GM23338 (cell line): Measurements from ENCODE around the gene RBM38.

Source experiments
- CREB1 ChIP-seq: fragments of 250-450 bp; sonication (Bioruptor Pico); IDR thresholded peaks from 2 replicates; pipeline ENCODE4 v1.5.0; 2020; ENCODE audit warnings: low read depth, mild to moderate bottlenecking, moderate library complexity
- CTCF ChIP-seq, 2 experiments: fragments of 200-600 bp in 1 of 2; sonication (generic) in 1 of 2; conservative IDR thresholded peaks; 2 replicates each; pipeline versions ENCODE4 v1.5.1 to v1.6.1; 2016 to 2017; ENCODE audit warnings: antibody characterized with exemption in 2 of 2, low read depth in 2 of 2, mild to moderate bottlenecking in 2 of 2, moderate library complexity in 1 of 2
- EZH2 ChIP-seq: fragments of 200-600 bp; sonication (generic); IDR thresholded peaks from one replicate; pipeline ENCODE4 v1.8.0; 2017; ENCODE audit warnings: antibody characterized with exemption, mild to moderate bottlenecking, low read depth; ENCODE audit not compliant: unreplicated experiment
- EZH2phosphoT487 ChIP-seq: fragments of 200-600 bp; sonication (generic); IDR thresholded peaks from one replicate; pipeline ENCODE4 v1.8.1; 2018; ENCODE audit warnings: antibody characterized with exemption; ENCODE audit not compliant: unreplicated experiment
- JUNB ChIP-seq: IDR thresholded peaks from one replicate; pipeline ENCODE4 v1.6.1; 2016; ENCODE audit warnings: antibody characterized with exemption; ENCODE audit not compliant: unreplicated experiment
- POLR2AphosphoS5 ChIP-seq: IDR thresholded peaks from 2 replicates; pipeline ENCODE4 v1.6.1; 2016; ENCODE audit warnings: antibody characterized with exemption, low read depth
- REST ChIP-seq: IDR thresholded peaks from one replicate; pipeline ENCODE4 v1.6.1; 2018; ENCODE audit warnings: antibody characterized with exemption; ENCODE audit not compliant: unreplicated experiment

GRCh38 chr20:57396984-57397692 is 5.9 kb downstream of the RBM38 start:
- TF ChIP-seq CTCF (conservative IDR thresholded peaks at IDR 0.05; ENCODE audit: low read depth in 2 of 2) (no peak), CREB1 (no peak), EZH2 (no peak), POLR2AphosphoS5 (no peak; the same call in 1 of the 2 replicates), JUNB (no peak), EZH2phosphoT487 (no peak), REST (no peak)
